H9 (cell line): Measurements from ENCODE around the gene TMCO4. TPM values are rescaled to one million over a fixed set of nuclear protein-coding genes. Genes with fewer than 3 reads are reported as not detected.
A peak's percentile ranks its signal among the peaks of the same experiment; 100 is the strongest.

Source experiments
- DNase-seq: peaks from one replicate; pipeline ENCODE4 v3.0.0-alpha.2; 2017
- H2AFZ ChIP-seq: one replicate; pipeline ENCODE4 v1.6.1; 2013; ENCODE audit warnings: mild to moderate bottlenecking, low read length, control low read depth, moderate library complexity
- H2AK5ac ChIP-seq: 2 replicates; pipeline ENCODE4 v1.6.1; 2013; ENCODE audit warnings: low read length, control low read depth, mixed read lengths; ENCODE audit not compliant: insufficient read length
- H2BK120ac ChIP-seq: one replicate; pipeline ENCODE4 v1.6.1; 2013; ENCODE audit warnings: low read depth, mild to moderate bottlenecking, low read length, control low read depth, inconsistent platforms; ENCODE audit not compliant: poor library complexity, severe bottlenecking
- H2BK12ac ChIP-seq: 2 replicates; pipeline ENCODE4 v1.6.1; 2013; ENCODE audit warnings: low read length, control low read depth, mixed read lengths, low read depth; ENCODE audit not compliant: insufficient read length
- H2BK15ac ChIP-seq: 2 replicates; pipeline ENCODE4 v1.6.1; 2013; ENCODE audit warnings: low read depth, low read length, control low read depth
- H2BK20ac ChIP-seq: one replicate; pipeline ENCODE4 v1.6.1; 2013; ENCODE audit warnings: low read depth, mild to moderate bottlenecking, low read length, control low read depth, inconsistent platforms; ENCODE audit not compliant: poor library complexity, severe bottlenecking
- H2BK5ac ChIP-seq: 2 replicates; pipeline ENCODE4 v1.6.1; 2013; ENCODE audit warnings: low read length, control low read depth, mixed read lengths; ENCODE audit not compliant: insufficient read length
- H3K14ac ChIP-seq: 2 replicates; pipeline ENCODE4 v1.6.1; 2013; ENCODE audit warnings: low read length, control low read depth; ENCODE audit not compliant: insufficient read depth
- H3K18ac ChIP-seq: 2 replicates; pipeline ENCODE4 v1.6.1; 2013; ENCODE audit warnings: low read depth, mild to moderate bottlenecking, mixed read lengths, low read length, control low read depth; ENCODE audit not compliant: insufficient read length
- H3K23ac ChIP-seq: 2 replicates; pipeline ENCODE4 v1.6.1; 2013; ENCODE audit warnings: low read length, control low read depth, mixed read lengths, low read depth; ENCODE audit not compliant: insufficient read length
- H3K23me2 ChIP-seq: 2 replicates; pipeline ENCODE4 v1.6.1; 2013; ENCODE audit warnings: low read depth, mild to moderate bottlenecking, mixed read lengths, low read length, control low read depth; ENCODE audit not compliant: insufficient read length, poor library complexity, severe bottlenecking
- H3K27ac ChIP-seq: 2 replicates; pipeline ENCODE4 v1.5.1; 2013; ENCODE audit warnings: low read length, control low read depth, mixed read lengths, low read depth; ENCODE audit not compliant: insufficient read length
- H3K27me3 ChIP-seq: 2 replicates; pipeline ENCODE4 v1.6.1; 2013; ENCODE audit warnings: low read length, control low read depth, inconsistent platforms; ENCODE audit not compliant: insufficient read depth
- H3K4ac ChIP-seq: 2 replicates; pipeline ENCODE4 v1.6.1; 2013; ENCODE audit warnings: low read depth, mild to moderate bottlenecking, control low read depth, inconsistent platforms, low read length, moderate library complexity
- H3K4me1 ChIP-seq: 2 replicates; pipeline ENCODE4 v1.6.1; 2013; ENCODE audit warnings: low read length, control low read depth, inconsistent platforms; ENCODE audit not compliant: insufficient read depth
- H3K4me2 ChIP-seq: 2 replicates; pipeline ENCODE4 v1.6.1; 2013; ENCODE audit warnings: low read length, control low read depth, mixed read lengths; ENCODE audit not compliant: insufficient read length, insufficient read depth
- H3K56ac ChIP-seq: 2 replicates; pipeline ENCODE4 v1.6.1; 2013; ENCODE audit warnings: low read depth, mild to moderate bottlenecking, mixed read lengths, low read length, control low read depth; ENCODE audit not compliant: insufficient read length
- H3K79me1 ChIP-seq: 2 replicates; pipeline ENCODE4 v1.6.1; 2013; ENCODE audit warnings: low read depth, mild to moderate bottlenecking, moderate library complexity, low read length, control low read depth, inconsistent platforms; ENCODE audit not compliant: insufficient read depth, poor library complexity, severe bottlenecking
- H3K79me2 ChIP-seq: 2 replicates; pipeline ENCODE4 v1.6.1; 2013; ENCODE audit warnings: low read length, control low read depth, inconsistent platforms; ENCODE audit not compliant: insufficient read depth
- H3K9ac ChIP-seq: 2 replicates; pipeline ENCODE4 v1.6.1; 2013; ENCODE audit warnings: low read length, control low read depth, mixed read lengths; ENCODE audit not compliant: insufficient read length; ENCODE audit errors: extremely low read depth
- H3K9me3 ChIP-seq: one replicate; pipeline ENCODE4 v1.6.1; 2013; ENCODE audit warnings: low read depth, low read length, inconsistent platforms; ENCODE audit not compliant: control insufficient read depth
- H3T11ph ChIP-seq: one replicate; pipeline ENCODE4 v1.6.1; 2013; ENCODE audit warnings: mild to moderate bottlenecking, low read length, control low read depth, inconsistent platforms
- H4K20me1 ChIP-seq: one replicate; pipeline ENCODE4 v1.6.1; 2013; ENCODE audit not compliant: control insufficient read depth, insufficient read length, insufficient read depth
- H4K5ac ChIP-seq: 2 replicates; pipeline ENCODE4 v1.6.1; 2013; ENCODE audit warnings: low read depth, mild to moderate bottlenecking, mixed read lengths, low read length, control low read depth; ENCODE audit not compliant: insufficient read length
- H4K8ac ChIP-seq: replicated peaks from 2 replicates; pipeline ENCODE4 v1.6.1; 2013; ENCODE audit warnings: low read length, control low read depth, mixed read lengths, low read depth; ENCODE audit not compliant: insufficient read length
- H4K91ac ChIP-seq: 2 replicates; pipeline ENCODE4 v1.6.1; 2013; ENCODE audit warnings: low read depth, mild to moderate bottlenecking, moderate library complexity, mixed read lengths, low read length, control low read depth; ENCODE audit not compliant: insufficient read length
- H3K27ac Mint-ChIP-seq, 3 experiments: 2 replicates in 2 of 3; 3 replicates in 1 of 3; pipeline ENCODE4 v1.8.0; 2020 to 2021; ENCODE audit warnings: mixed read lengths in 3 of 3, mild to moderate bottlenecking in 1 of 3, moderate library complexity in 1 of 3
- H3K27me3 Mint-ChIP-seq: 2 replicates; pipeline ENCODE4 v1.8.0; 2021; ENCODE audit warnings: low read depth, mild to moderate bottlenecking, moderate library complexity, mixed read lengths
- H3K36me3 Mint-ChIP-seq, 3 experiments: 2 replicates in 2 of 3; 3 replicates in 1 of 3; pipeline ENCODE4 v1.8.0; 2020 to 2021; ENCODE audit warnings: low read depth in 3 of 3, mixed read lengths in 3 of 3; ENCODE audit not compliant: insufficient read depth in 1 of 3
- H3K4me1 Mint-ChIP-seq, 2 experiments: 2 replicates each; pipeline ENCODE4 v1.8.0; 2020; ENCODE audit warnings: mixed read lengths in 2 of 2
- H3K4me3 Mint-ChIP-seq, 2 experiments: 2 replicates in 1 of 2; 3 replicates in 1 of 2; pipeline ENCODE4 v1.8.0; 2020 to 2021; ENCODE audit warnings: mild to moderate bottlenecking in 2 of 2, mixed read lengths in 2 of 2, moderate library complexity in 1 of 2
- H3K9me3 Mint-ChIP-seq, 2 experiments: 2 replicates in 1 of 2; 3 replicates in 1 of 2; pipeline ENCODE4 v1.8.0; 2020; ENCODE audit warnings: mild to moderate bottlenecking in 2 of 2, mixed read lengths in 2 of 2, moderate library complexity in 1 of 2
- CTCF ChIP-seq: fragments of 200-600 bp; sonication (generic); conservative IDR thresholded peaks from 3 replicates; pipeline ENCODE4 v1.8.0; 2021; ENCODE audit warnings: antibody characterized with exemption, mild to moderate bottlenecking
- WGBS: extraction: QIAGEN DNeasy Blood & Tissue Kit; methylation state at CpG from one replicate; pipeline ENCODE4 v1.1.7; 2013; ENCODE audit warnings: missing lambda C conversion rate, low lambda C conversion rate, mixed read lengths; ENCODE audit not compliant: insufficient read length; ENCODE audit errors: extremely low coverage; 5-methylcytosine and 5-hydroxymethylcytosine counted together
- total RNA-seq: library from RNA; stranded (reverse); gene quantifications from 2 replicates; pipeline ENCODE4 v1.2.1, GENCODE V29; 2021

TMCO4 gene
- total RNA-seq, 1 experiment from 2014 or later, result 4.0 TPM

GRCh38 chr1:19814244-19814661 is 14.5 kb upstream of the TMCO4 start:
- Histone ChIP-seq H3K23me2 (no peaks in the 10 kb centered on the region), H3K9ac (no peak overlapping the region), H3K4ac (no peak overlapping the region), H2BK12ac (no peak overlapping the region), H3K18ac (no peak overlapping the region), H2AFZ (no peak overlapping the region), H3K56ac (no peak overlapping the region), H3K79me1 (no peaks in the 10 kb centered on the region), H4K20me1 (no peaks in the 10 kb centered on the region), H4K8ac (no peak overlapping the region), H4K91ac (no peak overlapping the region), H2BK20ac (no peak overlapping the region), H3T11ph (no peak overlapping the region), H4K5ac (no peak overlapping the region), H3K9me3 (no peaks in the 10 kb centered on the region), H2BK15ac (no peak overlapping the region), H3K4me1 (peaks cover 12% of the 10 kb centered on the region; the same call in 1 of the 2 replicates), H2AK5ac (no peak overlapping the region), H3K27me3 (no peaks in the 10 kb centered on the region), H3K23ac (no peak overlapping the region), H2BK120ac (no peak overlapping the region), H3K14ac (no peak overlapping the region), H3K27ac (no peak overlapping the region), H3K79me2 (no peaks in the 10 kb centered on the region), H2BK5ac (no peak overlapping the region), H3K4me2 (no peak overlapping the region)
- Mint-ChIP-seq H3K4me3 (no peak overlapping the region), H3K27me3 (peaks cover 10% of the 10 kb centered on the region), H3K36me3 (peaks cover 2 to 3% (median 3%) of the 10 kb centered on the region in 3 experiments; a peak in 4 of 7 replicates), H3K4me1 (peaks cover 48 to 55% of the 10 kb centered on the region in 2 experiments), H3K27ac (peak overlapping the region in 2 of 3 experiments; percentile 67 to 90; a peak in 2 of 7 replicates), H3K9me3 (peaks cover 6% of the 10 kb centered on the region in 2 experiments; a peak in 4 of 5 replicates)
- no CpG with 5 or more reads among the region's 15 CpGs for WGBS
- no peak for DNase-seq
- TF ChIP-seq CTCF, result no peak
